ENCODE data around the gene DPP6. TPM values are rescaled to one million over a fixed set of nuclear protein-coding genes. Genes with fewer than 3 reads are reported as not detected.

Gene DPP6
- total RNA-seq, 1 experiment from 2014 or later, result not detected

- Histone ChIP-seq H3K36me3 (ENCODE audit: insufficient read depth, low read length, poor library complexity, severe bottlenecking) (no peaks in the 10 kb centered on the region), H3K27me3 (replicated peaks; ENCODE audit: insufficient read depth, low read depth, low read length, poor library complexity) (no peaks in the 10 kb centered on the region), H3K4me3 (ENCODE audit: low read depth, low read length, poor library complexity, severe bottlenecking) (no peak overlapping the region), H3K4me1 (ENCODE audit: insufficient read depth, low read length, poor library complexity, severe bottlenecking) (no peaks in the 10 kb centered on the region), H3K27ac (ENCODE audit: low read depth, low read length, poor library complexity, severe bottlenecking) (no peak overlapping the region), H3K9me3 (ENCODE audit: low read depth, low read length, poor library complexity, severe bottlenecking) (peaks cover 9% of the 10 kb centered on the region)
- TF ChIP-seq EZH2 (IDR thresholded peaks at IDR 0.05; ENCODE audit: borderline replicate concordance, low read depth, low read length, poor library complexity, severe bottlenecking) (no peak), CTCF (conservative IDR thresholded peaks at IDR 0.05; ENCODE audit: low read depth, low read length) (no peak)
- ChIA-PET POLR2A (ENCODE audit: low non-redundant PET) (no interaction called here), CTCF (no interaction called here)
- intact Hi-C loops (cut with micrococcal nuclease; ENCODE audit: unreplicated experiment), result no loop called here
- DNase-seq (ENCODE audit: low spot score), result no peak
- no TSS peak for BruUV-seq (replicated peaks)
Observed at GRCh38 chr7:154578336-154578735, 526.1 kb downstream of the DPP6 start.

- no TSS peak for BruUV-seq (replicated peaks)
Observed at GRCh38 chr7:154579711-154580110, 527.5 kb downstream of the DPP6 start.

GRCh38 chr7:154581251-154581890 lies 529.2 kb downstream of the DPP6 start:
- POLR2A ChIA-PET (ENCODE audit: low non-redundant PET), result no interaction called here
- H3K4me1 ChIP-seq (ENCODE audit: insufficient read depth, low read length, poor library complexity, severe bottlenecking), result no peaks in the 10 kb centered on the region
- DNase-seq (ENCODE audit: low spot score), result no peak
- no peak overlapping the region for H3K27ac ChIP-seq (ENCODE audit: low read depth, low read length, poor library complexity, severe bottlenecking)
- H3K36me3 ChIP-seq (ENCODE audit: insufficient read depth, low read length, poor library complexity, severe bottlenecking), result no peaks in the 10 kb centered on the region
- CTCF ChIA-PET, result no interaction called here
- no peaks in the 10 kb centered on the region for H3K27me3 ChIP-seq (replicated peaks; ENCODE audit: insufficient read depth, low read depth, low read length, poor library complexity)
- no TSS peak for BruUV-seq (replicated peaks)
- TF ChIP-seq CTCF (conservative IDR thresholded peaks at IDR 0.05; ENCODE audit: low read depth, low read length) (no peak), EZH2 (IDR thresholded peaks at IDR 0.05; ENCODE audit: borderline replicate concordance, low read depth, low read length, poor library complexity, severe bottlenecking) (no peak)
- H3K9me3 ChIP-seq (ENCODE audit: low read depth, low read length, poor library complexity, severe bottlenecking), result no peaks in the 10 kb centered on the region
- H3K4me3 ChIP-seq (ENCODE audit: low read depth, low read length, poor library complexity, severe bottlenecking), result no peak overlapping the region
- intact Hi-C loops (cut with micrococcal nuclease; ENCODE audit: unreplicated experiment), result no loop called here

More at GRCh38 chr7:154579711-154580110, 527.5 kb downstream of the DPP6 start:
- ChIA-PET POLR2A (ENCODE audit: low non-redundant PET) (no interaction called here), CTCF (no interaction called here)
- no peak for TF ChIP-seq CTCF (conservative IDR thresholded peaks at IDR 0.05; ENCODE audit: low read depth, low read length)
- TF ChIP-seq EZH2 (IDR thresholded peaks at IDR 0.05; ENCODE audit: borderline replicate concordance, low read depth, low read length, poor library complexity, severe bottlenecking), result no peak
- no peaks in the 10 kb centered on the region for H3K4me1 ChIP-seq (ENCODE audit: insufficient read depth, low read length, poor library complexity, severe bottlenecking)
- H3K9me3 ChIP-seq (ENCODE audit: low read depth, low read length, poor library complexity, severe bottlenecking), result no peaks in the 10 kb centered on the region
- no peaks in the 10 kb centered on the region for H3K27me3 ChIP-seq (replicated peaks; ENCODE audit: insufficient read depth, low read depth, low read length, poor library complexity)
- no peak overlapping the region for H3K4me3 ChIP-seq (ENCODE audit: low read depth, low read length, poor library complexity, severe bottlenecking)
- H3K27ac ChIP-seq (ENCODE audit: low read depth, low read length, poor library complexity, severe bottlenecking), result no peak overlapping the region
- intact Hi-C loops (cut with micrococcal nuclease; ENCODE audit: unreplicated experiment), result no loop called here
- DNase-seq (ENCODE audit: low spot score), result no peak
- no peaks in the 10 kb centered on the region for H3K36me3 ChIP-seq (ENCODE audit: insufficient read depth, low read length, poor library complexity, severe bottlenecking)

Data from A673 (cell line).